ENCODE data around the gene LENG9.
"Not testable (repeated sequence)": the region's sequence is repeated elsewhere in the genome, so short reads cannot be mapped to it uniquely, and the experiment has no call there.

Gene LENG9

GRCh38 chr19:54457773-54458647 lies 5.6 kb downstream of the LENG9 start:
- DNase-seq: no peak

GRCh38 chr19:54456423-54457373 lies 6.9 kb downstream of the LENG9 start:
- no peak for DNase-seq

GRCh38 chr19:54455786-54456422 lies 7.7 kb downstream of the LENG9 start:
- DNase-seq: no peak

DNA sequence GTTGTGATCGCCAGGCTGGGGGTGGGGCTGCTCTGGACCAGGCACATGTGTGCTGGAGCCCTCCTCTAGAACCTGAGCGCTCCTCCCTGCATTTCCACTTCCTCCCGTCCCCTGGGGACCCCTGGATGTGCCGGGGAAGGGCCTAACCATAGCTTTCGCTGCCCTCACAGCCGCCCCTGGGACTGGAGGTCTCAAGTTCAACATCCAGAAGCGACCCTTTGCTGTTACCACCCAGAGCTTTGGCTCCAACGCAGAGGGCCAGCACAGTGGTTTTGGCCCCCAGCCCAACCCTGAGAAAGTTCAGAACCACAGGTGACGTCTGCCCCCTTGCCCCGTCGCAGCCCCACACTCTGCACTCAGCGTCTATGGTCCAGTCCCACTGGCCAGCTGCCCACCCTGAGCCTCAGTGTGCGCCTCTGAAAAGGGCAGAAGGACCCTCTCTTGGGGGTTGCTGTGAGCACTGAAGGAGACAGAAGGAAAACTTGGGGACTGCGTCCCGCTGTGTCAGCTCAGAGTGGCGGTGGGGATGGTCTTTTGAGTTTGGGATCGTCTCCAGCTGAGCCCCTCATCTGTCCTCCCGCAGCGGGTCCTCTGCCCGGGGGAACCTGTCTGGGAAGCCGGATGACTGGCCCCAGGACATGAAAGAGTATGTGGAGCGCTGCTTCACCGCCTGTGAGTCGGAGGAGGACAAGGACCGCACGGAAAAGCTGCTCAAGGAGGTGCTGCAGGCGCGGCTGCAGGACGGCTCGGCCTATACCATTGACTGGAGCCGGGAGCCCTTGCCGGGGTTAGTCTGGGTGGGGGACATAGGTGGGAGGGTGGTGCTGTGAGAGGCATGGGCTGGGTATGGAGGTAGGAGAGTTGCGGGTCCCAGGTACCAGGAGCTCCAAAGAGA lies 8.6 kb downstream of the LENG9 start:
- DNase-seq: no peak

GRCh38 chr19:54453921-54454780 lies 9.4 kb downstream of the LENG9 start:
- no peak for DNase-seq

DNA sequence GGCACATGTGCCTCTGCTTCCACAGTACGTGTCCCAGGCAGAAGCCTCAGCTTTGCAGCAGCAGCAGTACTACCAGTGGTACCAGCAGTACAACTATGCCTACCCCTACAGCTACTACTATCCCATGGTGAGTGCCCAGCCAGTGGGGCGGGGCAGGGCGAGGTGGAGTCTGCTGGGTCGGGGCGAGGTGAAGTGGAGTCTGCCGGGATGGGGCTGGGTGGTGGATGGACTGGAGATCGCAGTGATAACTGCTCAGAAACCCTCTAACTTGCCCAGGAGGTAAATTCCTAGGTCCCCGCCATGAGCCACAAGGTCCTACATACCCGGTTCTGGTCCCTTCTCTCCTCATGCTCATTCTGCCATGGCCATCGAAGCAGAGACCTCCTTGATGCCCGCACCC lies 11.0 kb downstream of the LENG9 start:
- DNase-seq: no peak

DNA sequence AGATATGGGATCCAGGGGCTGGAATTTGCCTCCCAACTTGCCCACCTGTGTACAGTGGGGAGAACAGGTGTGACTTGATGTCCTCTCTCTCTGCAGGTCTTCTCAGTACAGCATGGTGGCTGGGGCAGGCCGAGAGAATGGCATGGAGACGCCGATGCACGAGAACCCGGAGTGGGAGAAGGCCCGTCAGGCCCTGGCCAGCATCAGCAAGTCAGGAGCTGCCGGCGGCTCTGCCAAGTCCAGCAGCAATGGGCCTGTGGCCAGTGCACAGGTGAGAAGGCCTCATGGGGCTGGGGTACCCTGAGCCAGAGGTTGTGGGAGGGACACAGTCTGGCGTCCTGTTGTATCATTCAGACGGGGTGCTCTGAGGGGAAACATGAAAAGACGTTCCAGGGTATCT lies 11.6 kb downstream of the LENG9 start:
- no peak for DNase-seq

DNA sequence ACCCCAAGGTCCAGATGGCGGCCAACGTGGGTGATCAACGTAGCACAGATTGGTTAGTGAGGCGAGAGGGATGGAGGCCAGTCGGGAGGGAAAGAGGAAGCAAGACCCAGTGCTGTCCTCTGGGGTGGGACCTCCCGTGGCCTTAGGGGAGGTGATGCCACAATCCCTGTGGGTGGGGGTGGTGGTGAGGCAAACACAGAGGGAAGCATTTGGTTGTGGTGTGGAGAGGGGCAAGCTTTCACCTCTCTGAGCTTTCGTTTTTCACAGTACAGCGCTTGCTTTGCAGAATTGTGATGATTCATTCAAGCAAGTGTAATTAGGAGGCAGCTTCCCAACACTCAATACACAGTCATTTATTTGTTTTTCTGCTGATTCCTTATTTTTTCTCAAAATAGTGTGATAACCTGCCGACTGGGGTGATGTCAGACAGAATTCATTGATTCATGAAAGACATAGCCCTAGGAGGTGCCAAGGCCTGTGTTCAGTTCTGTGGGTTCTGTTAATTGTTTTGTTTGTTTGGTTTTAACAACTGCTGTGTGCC lies 12.2 kb downstream of the LENG9 start:
- DNase-seq: no peak

DNA sequence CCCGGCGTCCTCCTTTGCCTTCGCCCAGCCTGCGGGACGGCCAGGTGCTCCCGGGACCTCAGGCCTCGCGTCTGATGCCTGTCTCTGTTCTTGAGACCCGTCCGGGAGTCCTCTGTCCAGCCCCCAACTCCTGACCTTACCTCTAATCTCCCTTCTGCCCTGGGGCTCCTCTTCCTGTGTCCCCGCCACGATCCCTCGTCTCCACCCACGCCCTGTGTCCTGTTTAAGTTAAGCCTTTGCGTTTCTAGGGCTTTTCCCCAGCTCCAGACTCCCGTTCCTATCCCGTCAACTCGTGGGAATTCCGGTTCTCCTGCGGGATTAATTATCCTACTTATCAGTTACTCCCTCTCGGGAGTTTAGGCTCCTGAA lies 13.9 kb downstream of the LENG9 start:
- no peak for DNase-seq

- peak; percentile 96 for DNase-seq
Measured at GRCh38 chr19:54448774-54449700, 14.5 kb downstream of the LENG9 start, which contains the start of gene LENG8. TSS of gene LENG8 (plus strand) at chr19:54449199. CDS start at chr19:54451345, 2,146 bp downstream.

DNA sequence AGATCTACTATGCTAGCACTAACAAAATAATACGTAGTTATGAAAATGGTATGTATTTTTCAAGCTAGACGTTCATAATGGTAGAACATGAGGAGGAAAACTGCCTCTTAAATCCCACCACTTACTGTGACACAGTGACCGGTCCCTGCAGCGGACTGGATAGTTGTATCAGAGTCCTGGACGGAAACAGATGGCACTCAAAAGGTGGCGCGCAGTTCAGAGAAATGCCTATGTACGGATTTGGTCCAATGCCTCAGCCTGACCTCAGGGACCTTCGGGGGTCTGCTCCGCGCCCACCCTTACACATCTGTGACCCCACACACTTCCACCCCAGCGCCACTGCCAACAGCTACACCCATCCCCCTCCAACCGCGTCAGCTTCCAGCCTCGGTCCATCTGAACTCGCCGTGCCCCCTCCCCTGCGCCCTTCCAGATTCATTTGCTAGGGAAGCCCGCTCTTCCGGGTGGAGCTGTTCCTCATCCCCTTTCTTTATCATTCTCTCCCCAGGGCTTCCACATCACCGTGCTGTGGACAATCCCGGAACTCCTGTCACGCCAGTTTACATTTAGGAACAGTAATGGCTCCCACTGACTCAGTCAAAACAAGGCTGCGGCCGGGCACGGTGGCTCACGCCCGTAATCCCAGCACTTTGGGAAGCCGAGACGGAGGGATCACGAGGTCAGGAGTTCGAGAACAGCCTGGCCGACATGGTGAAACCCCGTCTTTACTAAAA lies 15.4 kb downstream of the LENG9 start:
- DNase-seq: peak; percentile 46

DNA sequence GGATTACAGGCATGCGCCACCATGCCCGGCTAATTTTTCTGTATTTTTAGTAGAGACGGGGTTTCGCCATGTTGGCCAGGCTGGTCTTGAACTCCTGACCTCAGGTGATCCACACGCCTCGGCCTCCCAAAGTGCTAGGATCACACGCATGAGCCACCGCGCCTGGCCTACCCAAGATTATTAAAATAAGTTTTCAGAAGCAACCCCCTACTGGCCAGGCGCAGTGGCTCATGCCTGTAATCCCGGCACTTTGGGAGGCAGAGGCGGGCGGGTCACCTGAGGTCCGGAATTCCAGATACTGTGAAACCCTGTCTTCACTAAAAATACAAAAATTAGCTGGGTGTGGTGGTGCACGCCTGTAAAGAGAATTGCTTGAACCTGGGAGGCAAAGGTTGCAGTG lies 17.2 kb downstream of the LENG9 start:
- not testable (repeated sequence) for DNase-seq

GRCh38 chr19:54444737-54445136 lies 18.8 kb downstream of the LENG9 start:
- DNase-seq: no peak

DNA sequence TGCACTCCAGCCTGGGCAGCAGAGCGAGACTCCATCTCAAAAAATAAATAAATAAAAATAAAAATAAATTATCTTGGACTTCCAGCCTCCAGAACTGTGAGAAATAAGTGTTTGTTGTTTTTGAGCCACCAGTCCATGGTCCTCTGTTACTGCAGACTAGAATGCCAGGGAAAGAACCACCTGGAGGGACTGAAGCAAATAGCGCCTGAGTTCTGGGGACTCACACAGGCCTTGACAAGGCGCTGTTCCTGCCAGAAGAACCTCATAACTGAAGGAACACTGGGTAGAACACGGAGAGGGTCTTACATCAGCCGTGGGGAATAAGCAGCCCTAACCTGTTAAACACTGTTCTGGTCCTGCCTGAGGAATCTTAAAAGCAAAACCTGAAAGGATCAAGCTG lies 22.9 kb downstream of the LENG9 start:
- no peak for DNase-seq

DNA sequence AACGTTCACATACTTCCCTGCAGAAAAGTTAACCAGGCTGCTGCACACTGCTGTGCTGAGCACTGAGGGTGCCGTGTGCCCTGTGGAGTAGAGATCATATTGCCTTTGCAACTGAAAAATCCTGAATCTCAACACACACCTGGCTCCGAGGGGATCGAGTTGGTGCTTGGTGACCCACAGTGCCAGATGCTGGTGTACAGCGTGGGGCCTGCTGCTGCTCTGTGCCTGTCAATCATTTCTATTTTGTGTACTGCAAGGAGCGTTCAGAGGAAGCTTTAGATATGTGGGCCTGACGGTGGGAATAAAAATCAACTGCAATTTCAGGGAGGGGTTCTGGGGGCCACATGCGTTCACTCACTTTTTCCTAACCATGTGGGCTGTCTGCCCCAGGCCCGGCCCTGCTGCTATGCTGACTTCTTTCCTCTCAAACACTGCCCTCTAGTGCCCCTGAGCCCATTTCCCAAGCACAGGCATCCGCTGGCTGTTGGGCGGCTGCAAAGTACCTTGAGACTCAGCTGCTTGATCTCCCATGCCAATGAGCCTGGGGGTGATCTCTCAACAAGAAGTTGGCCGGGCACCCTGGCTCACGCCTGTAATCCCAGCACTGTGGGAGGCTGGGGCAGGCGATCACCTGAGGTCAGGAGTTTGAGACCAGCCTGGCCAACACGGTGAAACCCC lies 24.3 kb downstream of the LENG9 start:
- DNase-seq: peak; percentile 32

- DNase-seq: no peak
Measured at GRCh38 chr19:54436628-54437252, 26.8 kb downstream of the LENG9 start.

DNA sequence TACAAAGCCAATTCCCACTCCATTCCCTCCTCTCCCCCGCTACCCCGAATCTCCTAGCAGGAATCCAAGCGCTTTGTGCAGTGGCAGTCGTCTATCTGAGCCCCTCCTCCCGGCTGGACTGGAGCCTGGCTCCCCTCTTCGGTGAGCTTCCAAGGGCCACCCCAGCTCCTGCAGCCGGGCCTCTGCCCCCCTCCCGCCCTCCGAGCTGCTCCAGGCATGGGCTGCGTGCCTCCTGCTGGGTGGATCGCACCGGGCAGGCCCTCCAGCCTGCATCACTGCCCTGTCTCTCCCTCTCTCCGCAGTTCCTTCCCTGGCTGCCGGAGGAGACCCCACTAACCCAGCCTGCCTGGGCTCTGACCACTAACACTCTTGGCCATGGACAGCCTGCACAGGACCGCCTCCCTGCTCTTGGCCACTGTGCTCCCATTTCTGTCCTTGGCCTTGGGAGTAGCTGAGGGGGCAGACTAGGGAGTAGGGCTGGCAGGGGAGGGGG lies 27.5 kb downstream of the LENG9 start:
- DNase-seq: no peak

GRCh38 chr19:54435551-54436016 lies 28.0 kb downstream of the LENG9 start:
- DNase-seq: no peak

Data from activated naive CD4-positive, alpha-beta T cell treated with anti-CD3 and anti-CD28 coated beads, Interleukin-2, amount 50 U/mL, for 16 hours (primary cell).